ENCODE data around the gene GSTM4. TPM values are rescaled to one million over a fixed set of nuclear protein-coding genes. Genes with fewer than 3 reads are reported as not detected.
"Not testable (repeated sequence)": the region's sequence is repeated elsewhere in the genome, so short reads cannot be mapped to it uniquely, and the experiment has no call there.

The GSTM4 gene
- total RNA-seq, 1 experiment from 2014 or later: 24.6 TPM

- no peak overlapping the region for H2BK12ac ChIP-seq (ENCODE audit: insufficient read length, low read depth, low read length)
- no peak overlapping the region for H3K4me2 ChIP-seq (ENCODE audit: insufficient read depth, insufficient read length, low read length)
- no peak overlapping the region for H2BK5ac ChIP-seq (ENCODE audit: insufficient read length, low read length)
- H2AFZ ChIP-seq (ENCODE audit: low read length): no peak overlapping the region
- TF ChIP-seq CTCF (conservative IDR thresholded peaks at IDR 0.05): no peak
- H3K9ac ChIP-seq (ENCODE audit: extremely low read depth, insufficient read length, low read length): no peak overlapping the region
- WGBS (ENCODE audit: extremely low coverage, insufficient read length, low lambda C conversion rate): no CpG with 5 or more reads among the region's 4 CpGs
- no peak overlapping the region for H3K4me3 Mint-ChIP-seq
- H3K9me3 ChIP-seq (ENCODE audit: control insufficient read depth, low read depth, low read length): no peaks in the 10 kb centered on the region
- no peak overlapping the region for H2BK20ac ChIP-seq (ENCODE audit: low read depth, low read length, poor library complexity, severe bottlenecking)
- H3K27ac ChIP-seq (ENCODE audit: insufficient read length, low read depth, low read length): no peak overlapping the region
- no peak overlapping the region for H3K14ac ChIP-seq (ENCODE audit: insufficient read depth, low read length)
- no peaks in the 10 kb centered on the region for H3K27me3 ChIP-seq (ENCODE audit: insufficient read depth, low read length)
- no peak overlapping the region for H3K4ac ChIP-seq (ENCODE audit: low read depth, low read length)
- H4K8ac ChIP-seq (replicated peaks; ENCODE audit: insufficient read length, low read depth, low read length): no peak overlapping the region
- H3T11ph ChIP-seq (ENCODE audit: low read length): no peak overlapping the region
- DNase-seq: no peak
- H3K56ac ChIP-seq (ENCODE audit: insufficient read length, low read depth, low read length): no peak overlapping the region
- H3K4me1 ChIP-seq (ENCODE audit: insufficient read depth, low read length): no peaks in the 10 kb centered on the region
- H3K9me3 Mint-ChIP-seq: peaks cover 24 to 38% of the 10 kb centered on the region in 2 experiments
- no peak overlapping the region for H4K5ac ChIP-seq (ENCODE audit: insufficient read length, low read depth, low read length)
- H3K36me3 Mint-ChIP-seq (ENCODE audit: insufficient read depth in 1 of 3, low read depth in 3 of 3): peaks cover 10 to 25% (median 12%) of the 10 kb centered on the region in 3 experiments; a peak in 6 of 7 replicates
- H3K23me2 ChIP-seq (ENCODE audit: insufficient read length, low read depth, low read length, poor library complexity, severe bottlenecking): no peaks in the 10 kb centered on the region
- H2BK15ac ChIP-seq (ENCODE audit: low read depth, low read length): no peak overlapping the region
- peaks cover 0 to 3% of the 10 kb centered on the region in 2 experiments; a peak in 2 of 4 replicates for H3K4me1 Mint-ChIP-seq
- no peak overlapping the region for H4K91ac ChIP-seq (ENCODE audit: insufficient read length, low read depth, low read length)
- H2BK120ac ChIP-seq (ENCODE audit: low read depth, low read length, poor library complexity, severe bottlenecking): no peak overlapping the region
- H3K79me2 ChIP-seq (ENCODE audit: insufficient read depth, low read length): no peaks in the 10 kb centered on the region
- peaks cover 13% of the 10 kb centered on the region for H3K27me3 Mint-ChIP-seq (ENCODE audit: low read depth)
- no peak overlapping the region for H3K18ac ChIP-seq (ENCODE audit: insufficient read length, low read depth, low read length)
- H4K20me1 ChIP-seq (ENCODE audit: control insufficient read depth, insufficient read depth, insufficient read length): no peaks in the 10 kb centered on the region
- H3K23ac ChIP-seq (ENCODE audit: insufficient read length, low read depth, low read length): no peak overlapping the region
- H3K27ac Mint-ChIP-seq: no peak overlapping the region
- H3K79me1 ChIP-seq (ENCODE audit: insufficient read depth, low read depth, low read length, poor library complexity, severe bottlenecking): no peaks in the 10 kb centered on the region
- H2AK5ac ChIP-seq (ENCODE audit: insufficient read length, low read length): no peak overlapping the region
Observed at GRCh38 chr1:109705411-109705810, 49.5 kb downstream of the GSTM4 start.

GRCh38 chr1:109708949-109709348, 53.0 kb downstream of the GSTM4 start:
- not testable (repeated sequence) for H2BK15ac ChIP-seq (ENCODE audit: low read depth, low read length); H3K27ac ChIP-seq (ENCODE audit: insufficient read length, low read depth, low read length); H2BK20ac ChIP-seq (ENCODE audit: low read depth, low read length, poor library complexity, severe bottlenecking); H3K79me2 ChIP-seq (ENCODE audit: insufficient read depth, low read length); H3K56ac ChIP-seq (ENCODE audit: insufficient read length, low read depth, low read length); H2AFZ ChIP-seq (ENCODE audit: low read length); H3K9me3 ChIP-seq (ENCODE audit: control insufficient read depth, low read depth, low read length); H2BK12ac ChIP-seq (ENCODE audit: insufficient read length, low read depth, low read length); H3K4ac ChIP-seq (ENCODE audit: low read depth, low read length); H3K27ac Mint-ChIP-seq; H3K23ac ChIP-seq (ENCODE audit: insufficient read length, low read depth, low read length); DNase-seq; H2AK5ac ChIP-seq (ENCODE audit: insufficient read length, low read length); H3K18ac ChIP-seq (ENCODE audit: insufficient read length, low read depth, low read length); H3K27me3 ChIP-seq (ENCODE audit: insufficient read depth, low read length); H3K9ac ChIP-seq (ENCODE audit: extremely low read depth, insufficient read length, low read length); H3T11ph ChIP-seq (ENCODE audit: low read length); H3K4me3 Mint-ChIP-seq; H3K14ac ChIP-seq (ENCODE audit: insufficient read depth, low read length); H2BK120ac ChIP-seq (ENCODE audit: low read depth, low read length, poor library complexity, severe bottlenecking); H3K4me1 ChIP-seq (ENCODE audit: insufficient read depth, low read length); H3K4me1 Mint-ChIP-seq; H4K5ac ChIP-seq (ENCODE audit: insufficient read length, low read depth, low read length); H4K20me1 ChIP-seq (ENCODE audit: control insufficient read depth, insufficient read depth, insufficient read length); H3K79me1 ChIP-seq (ENCODE audit: insufficient read depth, low read depth, low read length, poor library complexity, severe bottlenecking); H3K23me2 ChIP-seq (ENCODE audit: insufficient read length, low read depth, low read length, poor library complexity, severe bottlenecking); H4K91ac ChIP-seq (ENCODE audit: insufficient read length, low read depth, low read length); H3K4me2 ChIP-seq (ENCODE audit: insufficient read depth, insufficient read length, low read length); H2BK5ac ChIP-seq (ENCODE audit: insufficient read length, low read length); H4K8ac ChIP-seq (replicated peaks; ENCODE audit: insufficient read length, low read depth, low read length)
- WGBS (ENCODE audit: extremely low coverage, insufficient read length, low lambda C conversion rate): no CpG with 5 or more reads among the region's 4 CpGs
- Mint-ChIP-seq H3K36me3 (ENCODE audit: insufficient read depth in 1 of 3, low read depth in 3 of 3) (peaks cover 10 to 18% (median 12%) of the 10 kb centered on the region in 3 experiments; a peak in 6 of 7 replicates), H3K27me3 (ENCODE audit: low read depth) (peaks cover 15% of the 10 kb centered on the region), H3K9me3 (peaks cover 18 to 27% of the 10 kb centered on the region in 2 experiments)

All from H9 (cell line).